H1 (cell line): ENCODE results near the gene SHISAL1. TPM values are rescaled to one million over a fixed set of nuclear protein-coding genes. Genes with fewer than 3 reads are reported as not detected.

Experiments used
- CTCF ChIA-PET: fragments of 300-600 bp; sonication (Branson Sonifier 250); formaldehyde crosslinking; loops from one replicate; lab custom pipeline; 2021; ENCODE audit not compliant: partially characterized antibody; lab: Charles Lee
- POLR2A ChIA-PET: fragments of 300-600 bp; sonication (Branson Sonifier 250); formaldehyde crosslinking; loops from one replicate; lab custom pipeline; 2021; ENCODE audit warnings: inconsistent platforms; ENCODE audit not compliant: partially characterized antibody; lab: Charles Lee
- DNase-seq, 2 experiments: peaks; one replicate each; pipeline versions ENCODE4 v3.0.0 to v3.0.0-alpha.2; 2010 to 2022; ENCODE audit warnings: low spot score in 2 of 2, low read depth in 1 of 2, mixed read lengths in 1 of 2
- FAIRE-seq: peaks from 2 replicates; lab custom pipeline; 2011; peaks lifted over from hg19 to GRCh38; lab: Jason Lieb, UNC
- H2AFZ ChIP-seq: 2 replicates; pipeline ENCODE4 v1.8.1; 2012; ENCODE audit warnings: low read length, inconsistent platforms
- H2AK5ac ChIP-seq: 2 replicates; pipeline ENCODE4 v1.6.1; 2013; ENCODE audit warnings: low read depth, low read length
- H2BK120ac ChIP-seq: replicated peaks from 2 replicates; pipeline ENCODE3; 2013; ENCODE audit warnings: low read depth, low read length, inconsistent platforms
- H2BK12ac ChIP-seq: 2 replicates; pipeline ENCODE4 v1.6.1; 2013; ENCODE audit warnings: low read depth, low read length
- H2BK15ac ChIP-seq: 2 replicates; pipeline ENCODE4 v1.6.1; 2013; ENCODE audit warnings: low read length
- H2BK20ac ChIP-seq: 2 replicates; pipeline ENCODE4 v1.6.1; 2013; ENCODE audit warnings: low read length
- H2BK5ac ChIP-seq: 2 replicates; pipeline ENCODE4 v1.6.1; 2013; ENCODE audit warnings: low read depth, low read length
- H3K14ac ChIP-seq: 2 replicates; pipeline ENCODE4 v1.6.1; 2013; ENCODE audit warnings: inconsistent platforms; ENCODE audit not compliant: insufficient read length
- H3K18ac ChIP-seq: 2 replicates; pipeline ENCODE4 v1.6.1; 2013; ENCODE audit warnings: low read length; ENCODE audit errors: extremely low read depth
- H3K23ac ChIP-seq: 2 replicates; pipeline ENCODE4 v1.6.1; 2013; ENCODE audit warnings: inconsistent platforms; ENCODE audit not compliant: insufficient read length
- H3K23me2 ChIP-seq: 2 replicates; pipeline ENCODE4 v1.6.1; 2013; ENCODE audit warnings: low read depth, low read length
- H3K27ac ChIP-seq: 2 replicates; pipeline ENCODE4 v1.6.1; 2011; ENCODE audit warnings: low read depth, low read length, inconsistent platforms
- H3K27me3 ChIP-seq, 4 experiments: replicated peaks in 1 of 4; 1 replicate in 1 of 4; 2 replicates in 3 of 4; pipeline versions ENCODE4 v1.6.1 to v1.8.1; 2011 to 2013; ENCODE audit warnings: low read length in 3 of 4, mild to moderate bottlenecking in 3 of 4, inconsistent platforms in 2 of 4, mixed read lengths in 2 of 4, moderate library complexity in 1 of 4; ENCODE audit not compliant: control insufficient read depth in 3 of 4, insufficient read depth in 3 of 4; ENCODE audit errors: extremely low read depth in 1 of 4
- H3K36me3 ChIP-seq, 4 experiments: 2 replicates each; pipeline versions ENCODE4 v1.6.1 to v1.8.1; 2011 to 2013; ENCODE audit warnings: mild to moderate bottlenecking in 4 of 4, low read length in 3 of 4, moderate library complexity in 2 of 4, control low read depth in 1 of 4, inconsistent platforms in 1 of 4; ENCODE audit not compliant: insufficient read depth in 4 of 4, control insufficient read depth in 2 of 4
- H3K4ac ChIP-seq: replicated peaks from 2 replicates; pipeline ENCODE3; 2013; ENCODE audit warnings: low read length, low read depth, mixed read lengths, inconsistent platforms; ENCODE audit not compliant: insufficient read length
- H3K4me1 ChIP-seq, 4 experiments: replicated peaks in 1 of 4; 1 replicate in 1 of 4; 2 replicates in 3 of 4; pipeline versions ENCODE4 v1.6.1 to v1.8.1; 2011 to 2013; ENCODE audit warnings: low read length in 3 of 4, inconsistent platforms in 2 of 4, mixed read lengths in 1 of 4; ENCODE audit not compliant: insufficient read depth in 4 of 4, control insufficient read depth in 3 of 4
- H3K4me2 ChIP-seq, 2 experiments: 2 replicates each; pipeline versions ENCODE4 v1.6.1 to v1.8.1; 2011 to 2013; ENCODE audit warnings: low read depth in 2 of 2, low read length in 2 of 2, control low read depth in 1 of 2, inconsistent platforms in 1 of 2, mild to moderate bottlenecking in 1 of 2; ENCODE audit not compliant: insufficient read depth in 1 of 2
- H3K4me3 ChIP-seq, 4 experiments: fragments of 200-600, 300-600 bp in 1 of 4; sonication (generic), shearing (Covaris generic), sonication (Bioruptor Twin) in 1 of 4; 2 replicates each; pipeline versions ENCODE4 v1.5.1 to v1.8.1; 2011 to 2016; ENCODE audit warnings: low read length in 4 of 4, low read depth in 3 of 4, control low read depth in 2 of 4, inconsistent platforms in 2 of 4, mild to moderate bottlenecking in 2 of 4, mixed read lengths in 1 of 4, moderate library complexity in 1 of 4; ENCODE audit not compliant: insufficient read depth in 2 of 4; ENCODE audit errors: extremely low read depth in 1 of 4
- H3K56ac ChIP-seq: replicated peaks from 2 replicates; pipeline ENCODE3; 2013; ENCODE audit warnings: low read depth, mild to moderate bottlenecking, mixed read lengths, low read length, inconsistent platforms; ENCODE audit not compliant: insufficient read length
- H3K79me1 ChIP-seq: 2 replicates; pipeline ENCODE4 v1.6.1; 2013; ENCODE audit warnings: low read depth, low read length, control low read depth
- H3K79me2 ChIP-seq, 2 experiments: 2 replicates each; pipeline versions ENCODE4 v1.6.1 to v1.8.1; 2012 to 2013; ENCODE audit warnings: low read length in 2 of 2, mild to moderate bottlenecking in 2 of 2, inconsistent platforms in 1 of 2; ENCODE audit not compliant: insufficient read depth in 2 of 2, control insufficient read depth in 1 of 2
- H3K9ac ChIP-seq, 4 experiments: replicated peaks in 1 of 4; 1 replicate in 1 of 4; 2 replicates in 3 of 4; pipeline versions ENCODE4 v1.6.1 to v1.8.1; 2011 to 2013; ENCODE audit warnings: low read depth in 3 of 4, low read length in 3 of 4, control low read depth in 2 of 4, mild to moderate bottlenecking in 2 of 4, moderate library complexity in 2 of 4, inconsistent platforms in 1 of 4; ENCODE audit errors: extremely low read depth in 1 of 4
- H3K9me3 ChIP-seq, 2 experiments: 2 replicates each; pipeline versions ENCODE4 v1.6.1 to v1.8.1; 2012 to 2013; ENCODE audit warnings: mild to moderate bottlenecking in 2 of 2, moderate library complexity in 2 of 2, control low read depth in 1 of 2, inconsistent platforms in 1 of 2, low read depth in 1 of 2, low read length in 1 of 2, mixed read lengths in 1 of 2; ENCODE audit not compliant: insufficient read depth in 2 of 2
- H4K20me1 ChIP-seq, 2 experiments: replicated peaks in 1 of 2; 2 replicates each; pipeline versions ENCODE3 to v1.8.1; 2011 to 2013; ENCODE audit warnings: inconsistent platforms in 2 of 2, low read length in 2 of 2, mild to moderate bottlenecking in 1 of 2; ENCODE audit not compliant: insufficient read depth in 2 of 2, control insufficient read depth in 1 of 2
- H4K5ac ChIP-seq: 2 replicates; pipeline ENCODE4 v1.6.1; 2013; ENCODE audit warnings: low read length, low read depth, mixed read lengths, inconsistent platforms; ENCODE audit not compliant: insufficient read length
- H4K8ac ChIP-seq: 2 replicates; pipeline ENCODE4 v1.8.0; 2013; ENCODE audit warnings: mild to moderate bottlenecking, moderate library complexity, low read length, inconsistent platforms; ENCODE audit not compliant: insufficient read depth; ENCODE audit errors: extremely low read depth
- H4K91ac ChIP-seq: replicated peaks from 2 replicates; pipeline ENCODE3; 2013; ENCODE audit warnings: low read length, mixed read lengths, inconsistent platforms; ENCODE audit not compliant: insufficient read length
- CEBPB ChIP-seq: IDR thresholded peaks from 2 replicates; pipeline ENCODE4 v1.6.1; 2012; ENCODE audit warnings: low read depth, low read length
- CTBP2 ChIP-seq: IDR thresholded peaks from 2 replicates; pipeline ENCODE4 v1.7.0; 2011; ENCODE audit warnings: borderline replicate concordance, mild to moderate bottlenecking, moderate library complexity, mixed read lengths, low read length; ENCODE audit not compliant: insufficient read depth, insufficient read length
- HDAC2 ChIP-seq, 2 experiments: fragments of 300-600 bp in 1 of 2; sonication (generic) in 1 of 2; IDR thresholded peaks; 2 replicates each; pipeline ENCODE4 v1.6.1; 2011 to 2012; ENCODE audit warnings: low read depth in 2 of 2, low read length in 2 of 2, mild to moderate bottlenecking in 2 of 2, moderate library complexity in 2 of 2, borderline replicate concordance in 1 of 2, inconsistent platforms in 1 of 2
- KDM1A ChIP-seq: fragments of 200-600, 300-600 bp; sonication (generic); IDR thresholded peaks from 2 replicates; pipeline ENCODE4 v1.7.1; 2016; ENCODE audit warnings: mild to moderate bottlenecking, low read length, borderline replicate concordance
- KDM4A ChIP-seq: IDR thresholded peaks from one replicate; pipeline ENCODE4 v1.7.1; 2012; ENCODE audit warnings: low read depth, mild to moderate bottlenecking, moderate library complexity, low read length, inconsistent platforms; ENCODE audit not compliant: severe bottlenecking
- SIN3A ChIP-seq, 2 experiments: IDR thresholded peaks in 1 of 2; conservative IDR thresholded peaks in 1 of 2; 2 replicates each; pipeline ENCODE4 v1.6.1; 2011 to 2012; ENCODE audit warnings: low read length in 2 of 2, improper control_type of control experiment in 1 of 2, low read depth in 1 of 2, mild to moderate bottlenecking in 1 of 2
- TCF12 ChIP-seq: IDR thresholded peaks from 2 replicates; pipeline ENCODE4 v1.6.1; 2011; ENCODE audit warnings: low read depth, mild to moderate bottlenecking, low read length
- USF2 ChIP-seq: IDR thresholded peaks from 2 replicates; pipeline ENCODE4 v1.6.1; 2011; ENCODE audit warnings: low read length, improper control_type of control experiment
- YY1 ChIP-seq: IDR thresholded peaks from 2 replicates; pipeline ENCODE4 v1.6.1; 2011; ENCODE audit warnings: low read depth, mild to moderate bottlenecking, low read length
- WGBS, 2 experiments: shearing (Covaris generic) in 1 of 2; methylation state at CpG; one replicate each; pipeline versions ENCODE4 v1.1.6 to v1.1.7; 2013 to 2015; ENCODE audit warnings: low lambda C conversion rate in 2 of 2, mixed read lengths in 2 of 2, inconsistent platforms in 1 of 2, low coverage in 1 of 2, missing lambda C conversion rate in 1 of 2; ENCODE audit not compliant: insufficient replicate concordance in 2 of 2, insufficient coverage in 1 of 2, insufficient read length in 1 of 2; ENCODE audit errors: extremely low coverage in 1 of 2, missing lambda C conversion rate in 1 of 2; 5-methylcytosine and 5-hydroxymethylcytosine counted together
- polyA plus RNA-seq, 7 experiments: library from polyadenylated mRNA; depleted of rRNA in 3 of 7; stranded (reverse) in 5 of 7; unstranded in 2 of 7; fragments of >200 nt in 5 of 7; fragments of 200-250 nt in 2 of 7; gene quantifications; 1 replicate in 5 of 7; 2 replicates in 1 of 7; 4 replicates in 1 of 7; pipeline versions ENCODE4 v1.2.1 to v1.2.3, GENCODE V29; 2011 to 2013; ENCODE audit warnings: missing spikeins in 2 of 7, mixed read lengths in 2 of 7
- total RNA-seq: library from RNA; stranded (reverse); fragmentation: NEBNext Ultra II Directional; extraction: Animal tissue kit (Norgen Biotek cat#: 25700); gene quantifications from 2 replicates; pipeline ENCODE4 v1.2.1, GENCODE V29; 2021

SHISAL1 gene
- total and polyA plus RNA-seq, 2 of the 8 experiments (the other 6 are each of a cell fraction or from before 2014, with no cell fraction given), result 3.7 to 5.8 TPM

GRCh38 chr22:44332946-44333345 is 20.2 kb upstream of the SHISAL1 start:
- Histone ChIP-seq H3K9ac (no peak overlapping the region), H2BK12ac (peak overlapping the region; percentile 87; the same call in 1 of the 2 replicates), H2BK15ac (peak overlapping the region; percentile 53), H3K27me3 (peaks cover 0 to 43% (median 27%) of the 10 kb centered on the region in 4 experiments; a peak in 6 of 7 replicates), H2BK20ac (no peak overlapping the region), H3K23ac (no peak overlapping the region), H3K9me3 (no peaks in the 10 kb centered on the region), H3K4me1 (peaks cover 4 to 41% (median 20%) of the 10 kb centered on the region in 4 experiments), H3K56ac (no peak overlapping the region), H3K79me2 (no peaks in the 10 kb centered on the region), H4K8ac (no peak overlapping the region), H2AFZ (no peak overlapping the region), H3K79me1 (no peaks in the 10 kb centered on the region; the same call in 1 of the 2 replicates), H2BK120ac (no peak overlapping the region), H4K20me1 (peaks cover 0 to 13% of the 10 kb centered on the region in 2 experiments), H3K4me2 (peak overlapping the region in 1 of 2 experiments; percentile 84; a peak in 1 of 4 replicates), H2BK5ac (no peak overlapping the region), H3K23me2 (peaks cover 34% of the 10 kb centered on the region), H3K27ac (no peak overlapping the region), H3K36me3 (no peaks in the 10 kb centered on the region), H3K18ac (no peak overlapping the region), H3K4ac (no peak overlapping the region), H4K5ac (no peak overlapping the region), H4K91ac (no peak overlapping the region), H3K4me3 (no peak overlapping the region), H2AK5ac (peak overlapping the region; percentile 53; the same call in 1 of the 2 replicates), H3K14ac (no peak overlapping the region)
- TF ChIP-seq USF2 (no peak), TCF12 (no peak), SIN3A (conservative IDR thresholded peaks at IDR 0.05 in 1 of 2, IDR thresholded peaks at IDR 0.05 in 1 of 2; ENCODE audit: low read depth in 1 of 2, low read length in 2 of 2) (no peak), YY1 (no peak), KDM4A (no peak), HDAC2 (IDR thresholded peaks at IDR 0.05; ENCODE audit: borderline replicate concordance in 1 of 2, low read depth in 2 of 2, low read length in 2 of 2) (no peak), CTBP2 (no peak), KDM1A (no peak), CEBPB (no peak)
- CTCF ChIA-PET, result interaction anchor here (0.8 to 1.3 kb wide), 3 partner anchors 34 to 251 kb away, joined by 3 to 5 read pairs (median 4); no protein-coding TSS in a partner anchor
- FAIRE-seq (no peak), DNase-seq (no peak)
- POLR2A ChIA-PET, result interaction anchor here (2.6 kb wide), 1 partner anchor 185 kb away, joined by 8 read pairs; no protein-coding TSS in a partner anchor
- 85% methylated on average over 8 of the region's 8 CpGs; no CpG with 5 or more reads in 1 of the 2 experiments for WGBS, 2 experiments
